ENCODE data around the gene NDRG2. TPM values are rescaled to one million over a fixed set of nuclear protein-coding genes. Genes with fewer than 3 reads are reported as not detected.

The NDRG2 gene
- total and polyA plus RNA-seq, 9 of the 15 experiments (the other 6 are each of a cell fraction or from before 2014, with no cell fraction given), result 10.1 to 105 (median 41.0) TPM

DNA sequence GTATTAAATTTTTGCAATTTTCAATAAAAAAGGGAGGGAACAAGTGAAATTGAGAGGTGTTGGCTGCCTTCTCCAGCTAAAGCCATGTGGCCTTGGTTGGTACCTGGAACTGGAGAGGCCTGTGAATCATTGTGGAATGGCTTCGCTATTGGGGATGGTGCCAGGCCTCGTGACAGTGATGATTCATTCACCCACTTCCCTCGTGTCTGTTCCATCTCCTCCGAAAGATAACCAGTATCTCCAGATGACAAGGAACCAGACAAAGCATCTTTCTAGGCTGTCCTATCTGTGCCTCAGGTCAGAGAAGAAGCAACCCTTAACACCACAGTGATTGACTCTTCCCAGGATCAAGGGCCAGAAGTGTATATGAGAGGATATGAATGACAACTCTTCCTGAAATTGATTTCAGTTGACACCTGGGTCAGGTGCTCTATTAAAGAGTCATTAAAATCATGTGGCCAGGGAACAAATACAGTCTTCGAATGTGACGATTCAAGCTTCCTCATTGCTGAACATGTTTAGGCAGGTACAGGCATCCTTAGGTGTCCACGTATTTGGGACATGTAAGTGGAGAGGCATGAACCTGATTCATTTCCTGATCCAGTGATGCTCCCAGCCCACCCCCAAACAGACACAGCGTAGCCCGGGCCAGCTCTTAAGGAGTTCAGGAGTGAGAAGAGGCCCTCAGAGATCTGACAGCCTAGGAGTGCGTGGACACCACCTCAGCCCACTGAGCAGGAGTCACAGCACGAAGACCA is 17.0 kb upstream of the NDRG2 start, which contains the start of gene RNASE7 (continued):
- TF ChIP-seq PRDM10 (IDR thresholded peaks at IDR 0.05; ENCODE audit: partially characterized antibody) (no peak), CBFA2T3 (IDR thresholded peaks at IDR 0.05) (peak; percentile 58), ARID1B (IDR thresholded peaks at IDR 0.05) (peak; percentile 34; the same call in 1 of the 2 replicates), XRCC4 (IDR thresholded peaks at IDR 0.05; ENCODE audit: extremely low read depth, insufficient read depth, insufficient read length) (no peak), SP1 (CRISPR knock-in tag; IDR thresholded peaks at IDR 0.05) (no peak), MECOM (CRISPR knock-in tag; IDR thresholded peaks at IDR 0.05) (peak; percentile 61; the same call in 1 of the 2 replicates), FOSL1 (tag; conservative IDR thresholded peaks at IDR 0.05) (peak; percentile 94), JUND (IDR thresholded peaks at IDR 0.05; ENCODE audit: borderline replicate concordance, low read depth, low read length) (peak; percentile 69; the same call in 1 of the 2 replicates), JUND (tag; IDR thresholded peaks at IDR 0.05; ENCODE audit: borderline replicate concordance, low read depth, low read length) (peak; percentile 20; the same call in 1 of the 3 replicates), SMAD3 (CRISPR knock-in tag; conservative IDR thresholded peaks at IDR 0.05) (no peak), PYGO2 (tag; IDR thresholded peaks at IDR 0.05) (no peak), SLC30A9 (CRISPR knock-in tag; IDR thresholded peaks at IDR 0.05) (no peak)
- TF ChIP-seq, protein P1, sequence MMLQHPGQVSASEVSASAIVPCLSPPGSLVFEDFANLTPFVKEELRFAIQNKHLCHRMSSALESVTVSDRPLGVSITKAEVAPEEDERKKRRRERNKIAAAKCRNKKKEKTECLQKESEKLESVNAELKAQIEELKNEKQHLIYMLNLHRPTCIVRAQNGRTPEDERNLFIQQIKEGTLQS (IDR thresholded peaks at IDR 0.05), result peak; percentile 37; the same call in 1 of the 2 replicates
- TF ChIP-seq, protein P1 (CRISPR knock-in tag; conservative IDR thresholded peaks at IDR 0.05), result no peak
- TF ChIP-seq, protein P2, sequence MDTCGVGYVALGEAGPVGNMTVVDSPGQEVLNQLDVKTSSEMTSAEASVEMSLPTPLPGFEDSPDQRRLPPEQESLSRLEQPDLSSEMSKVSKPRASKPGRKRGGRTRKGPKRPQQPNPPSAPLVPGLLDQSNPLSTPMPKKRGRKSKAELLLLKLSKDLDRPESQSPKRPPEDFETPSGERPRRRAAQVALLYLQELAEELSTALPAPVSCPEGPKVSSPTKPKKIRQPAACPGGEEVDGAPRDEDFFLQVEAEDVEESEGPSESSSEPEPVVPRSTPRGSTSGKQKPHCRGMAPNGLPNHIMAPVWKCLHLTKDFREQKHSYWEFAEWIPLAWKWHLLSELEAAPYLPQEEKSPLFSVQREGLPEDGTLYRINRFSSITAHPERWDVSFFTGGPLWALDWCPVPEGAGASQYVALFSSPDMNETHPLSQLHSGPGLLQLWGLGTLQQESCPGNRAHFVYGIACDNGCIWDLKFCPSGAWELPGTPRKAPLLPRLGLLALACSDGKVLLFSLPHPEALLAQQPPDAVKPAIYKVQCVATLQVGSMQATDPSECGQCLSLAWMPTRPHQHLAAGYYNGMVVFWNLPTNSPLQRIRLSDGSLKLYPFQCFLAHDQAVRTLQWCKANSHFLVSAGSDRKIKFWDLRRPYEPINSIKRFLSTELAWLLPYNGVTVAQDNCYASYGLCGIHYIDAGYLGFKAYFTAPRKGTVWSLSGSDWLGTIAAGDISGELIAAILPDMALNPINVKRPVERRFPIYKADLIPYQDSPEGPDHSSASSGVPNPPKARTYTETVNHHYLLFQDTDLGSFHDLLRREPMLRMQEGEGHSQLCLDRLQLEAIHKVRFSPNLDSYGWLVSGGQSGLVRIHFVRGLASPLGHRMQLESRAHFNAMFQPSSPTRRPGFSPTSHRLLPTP (IDR thresholded peaks at IDR 0.05; ENCODE audit: borderline replicate concordance, extremely low read depth, insufficient read length), result no peak

All from K562 (cell line).